Measurements from ENCODE around the gene ZNF77. TPM values are rescaled to one million over a fixed set of nuclear protein-coding genes. Genes with fewer than 3 reads are reported as not detected.
A peak's percentile ranks its signal among the peaks of the same experiment; 100 is the strongest.

The ZNF77 gene
- total RNA-seq, 6 experiments from 2014 or later, result 1.1 to 1.5 (median 1.3) TPM

DNA sequence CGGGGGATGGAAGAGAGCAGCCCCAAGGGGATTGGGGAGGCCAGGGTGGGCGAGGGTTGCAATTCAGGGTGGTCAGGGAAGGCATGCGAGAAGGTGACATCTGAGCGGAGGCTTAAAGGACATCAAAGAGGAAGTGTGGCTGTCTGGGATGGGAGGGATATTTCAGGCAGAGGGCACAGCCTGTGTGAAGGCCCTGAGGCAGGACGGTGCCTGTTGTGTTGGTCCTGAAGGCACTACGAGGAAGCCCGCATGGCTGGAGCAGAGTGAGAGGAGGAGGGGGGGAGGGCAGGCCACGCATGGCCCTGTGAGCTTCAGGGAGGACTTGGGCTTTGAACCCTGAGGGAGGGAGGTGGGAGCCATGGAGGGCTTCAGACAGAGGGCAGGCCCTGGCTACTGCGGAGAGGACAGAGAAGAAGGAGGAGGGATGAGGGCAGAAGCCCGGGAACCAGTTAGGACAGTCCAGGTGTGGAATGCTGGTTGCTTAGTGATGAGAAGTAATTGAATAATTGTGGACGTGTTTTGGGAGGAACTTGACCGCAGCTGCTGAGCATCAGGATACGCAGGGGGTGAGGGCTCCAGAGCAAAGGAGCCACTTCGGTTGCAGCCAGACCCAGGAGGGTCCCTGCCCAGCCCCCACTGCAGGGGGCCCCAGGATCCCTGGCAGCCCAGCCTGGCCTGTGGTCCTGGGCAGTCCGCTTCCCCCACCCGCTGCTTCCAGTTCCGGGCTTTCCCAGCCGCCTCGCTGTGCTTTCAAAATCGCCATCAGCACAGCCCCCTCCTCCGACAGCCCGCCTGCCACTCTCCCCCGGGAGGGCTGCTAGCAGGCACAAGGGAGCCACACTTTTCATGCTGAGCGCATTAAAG lies 38.8 kb upstream of the ZNF77 start:
- H3K36me3 ChIP-seq, result no peaks in the 10 kb centered on the region
- H3K27me3 ChIP-seq, result no peaks in the 10 kb centered on the region
- WGBS (ENCODE audit: insufficient coverage, low coverage, low lambda C conversion rate, missing lambda C conversion rate), result 22% methylated on average over 15 of the region's 24 CpGs
- peak in 1 of 3 donors; percentile 36 for DNase-seq
- H3K4me1 ChIP-seq, result peaks cover 0 to 15% (median 0%) of the 10 kb centered on the region in 4 donors
- H3K4me3 ChIP-seq, result peak overlapping the region in 2 of 3 donors; percentile 25 to 29
- TF ChIP-seq CTCF (IDR thresholded peaks at IDR 0.05) (no peak), POLR2A (IDR thresholded peaks at IDR 0.05) (no peak)
- H3K27ac ChIP-seq, result peak overlapping the region in 1 of 3 donors; percentile 28
- peak; percentile 32 to 56 (median 38) for ATAC-seq
- H3K9me3 ChIP-seq, result no peaks in the 10 kb centered on the region
- intact Hi-C loops (cut with DNase I), result no loop called here

- Histone ChIP-seq H3K4me3 (no peak overlapping the region), H3K27me3 (no peaks in the 10 kb centered on the region), H3K9me3 (no peaks in the 10 kb centered on the region), H3K36me3 (no peaks in the 10 kb centered on the region), H3K4me1 (peaks cover 0 to 19% (median under 1%) of the 10 kb centered on the region in 4 donors), H3K27ac (peak overlapping the region in 1 of 3 donors; percentile 28)
- 6% methylated on average over 7 of the region's 10 CpGs for WGBS (ENCODE audit: insufficient coverage, low coverage, low lambda C conversion rate, missing lambda C conversion rate)
- ATAC-seq (peak; percentile 57 to 68 (median 66)), DNase-seq (peak; percentile 67 to 71 (median 70))
- TF ChIP-seq POLR2A (IDR thresholded peaks at IDR 0.05) (no peak), CTCF (IDR thresholded peaks at IDR 0.05) (no peak)
- intact Hi-C loops (cut with DNase I), result no loop called here
These were observed 38.2 kb upstream of the ZNF77 start for GRCh38 chr19:2982983-2983350.

- no peaks in the 10 kb centered on the region for H3K27me3 ChIP-seq
- TF ChIP-seq POLR2A (IDR thresholded peaks at IDR 0.05) (no peak), CTCF (IDR thresholded peaks at IDR 0.05) (no peak)
- intact Hi-C loops (cut with DNase I), result no loop called here
- peaks cover 0 to 23% (median 3%) of the 10 kb centered on the region in 4 donors for H3K4me1 ChIP-seq
- DNase-seq, result no peak
- peak in 2 of 4 donors; percentile 13 to 30 for ATAC-seq
- no peak overlapping the region for H3K4me3 ChIP-seq
- H3K27ac ChIP-seq, result no peak overlapping the region
- WGBS (ENCODE audit: insufficient coverage, low coverage, low lambda C conversion rate, missing lambda C conversion rate), result no CpG with 5 or more reads among the region's 8 CpGs
- no peaks in the 10 kb centered on the region for H3K36me3 ChIP-seq
- no peaks in the 10 kb centered on the region for H3K9me3 ChIP-seq
These were observed 37.8 kb upstream of the ZNF77 start for GRCh38 chr19:2982561-2982960.

DNA sequence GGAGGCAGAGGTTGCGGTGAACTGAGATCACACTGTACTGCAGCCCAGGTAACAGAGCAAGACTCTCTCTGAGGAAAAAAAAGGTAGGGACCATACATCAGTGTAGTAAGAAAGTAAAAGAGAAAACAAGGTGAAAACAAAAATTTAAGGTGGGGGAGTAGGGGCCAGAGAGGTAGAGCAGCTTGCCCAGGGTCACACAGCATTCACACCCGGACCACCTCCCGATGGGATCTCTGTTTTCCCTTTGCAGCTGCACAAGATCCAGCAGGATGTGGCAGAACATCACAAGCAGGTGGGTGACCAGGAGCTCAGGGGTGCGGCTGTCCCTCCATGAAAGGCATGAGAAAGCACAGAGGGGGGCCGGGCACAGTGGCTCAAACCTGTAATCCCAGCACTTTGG lies 37.1 kb upstream of the ZNF77 start:
- Histone ChIP-seq H3K4me1 (peaks cover 0 to 25% (median 3%) of the 10 kb centered on the region in 4 donors), H3K27ac (no peak overlapping the region), H3K36me3 (no peaks in the 10 kb centered on the region), H3K27me3 (no peaks in the 10 kb centered on the region), H3K9me3 (no peaks in the 10 kb centered on the region), H3K4me3 (no peak overlapping the region)
- no peak for TF ChIP-seq POLR2A (IDR thresholded peaks at IDR 0.05)
- TF ChIP-seq CTCF (IDR thresholded peaks at IDR 0.05), result no peak
- intact Hi-C loops (cut with DNase I), result no loop called here
- ATAC-seq, result no peak
- WGBS (ENCODE audit: insufficient coverage, low coverage, low lambda C conversion rate, missing lambda C conversion rate), result 86% methylated on average over 5 of the region's 5 CpGs
- DNase-seq, result no peak
